Measurements from ENCODE around the gene GBX1. TPM values are rescaled to one million over a fixed set of nuclear protein-coding genes. Genes with fewer than 3 reads are reported as not detected.

GBX1 gene
- total RNA-seq, 1 experiment from 2014 or later, result not detected

- ChIA-PET CTCF (interaction anchor here (0.8 to 1.1 kb wide), 2 partner anchors 9 to 15 kb away, joined by 3 read pairs; no protein-coding TSS in a partner anchor), POLR2A (no interaction called here)
- Mint-ChIP-seq H3K27me3 (ENCODE audit: low read depth) (no peaks in the 10 kb centered on the region), H3K4me1 (peaks cover 12% of the 10 kb centered on the region), H3K4me3 (no peak overlapping the region), H3K9me3 (no peaks in the 10 kb centered on the region), H3K27ac (no peak overlapping the region), H3K36me3 (peaks cover 24% of the 10 kb centered on the region)
- TF ChIP-seq IRF2 (CRISPR knock-in tag; IDR thresholded peaks at IDR 0.05; ENCODE audit: borderline replicate concordance, low read depth), result no peak
- no peak for TF ChIP-seq E2F1 (CRISPR knock-in tag; IDR thresholded peaks at IDR 0.05)
- TF ChIP-seq E2F5 (CRISPR knock-in tag; IDR thresholded peaks at IDR 0.05), result no peak
- no peak for TF ChIP-seq ERG (CRISPR knock-in tag; IDR thresholded peaks at IDR 0.05)
- no peak for TF ChIP-seq IRF1 (CRISPR knock-in tag; IDR thresholded peaks at IDR 0.05)
- TF ChIP-seq GTF2I (CRISPR knock-in tag; conservative IDR thresholded peaks at IDR 0.05), result no peak
- TF ChIP-seq TCF7 (CRISPR knock-in tag; IDR thresholded peaks at IDR 0.05; ENCODE audit: low read depth), result no peak
- no peak for TF ChIP-seq OVOL2 (CRISPR knock-in tag; IDR thresholded peaks at IDR 0.05; ENCODE audit: borderline replicate concordance)
- no peak for TF ChIP-seq CBFB (CRISPR knock-in tag; IDR thresholded peaks at IDR 0.05; ENCODE audit: low read depth)
- TF ChIP-seq SMAD4 (CRISPR knock-in tag; IDR thresholded peaks at IDR 0.05), result no peak
- DNase-seq (ENCODE audit: low spot score), result no peak
- ATAC-seq, result no peak
These were observed 37.4 kb downstream of the GBX1 start for GRCh38 chr7:151129960-151130591.

GRCh38 chr7:151129117-151129959, 38.2 kb downstream of the GBX1 start:
- Mint-ChIP-seq H3K27ac (no peak overlapping the region), H3K4me1 (peaks cover 19% of the 10 kb centered on the region), H3K27me3 (ENCODE audit: low read depth) (0 out of 2 replicates have a peak, but pooled peaks cover under 1% of the 10 kb centered on the region), H3K9me3 (no peaks in the 10 kb centered on the region), H3K36me3 (peaks cover 21% of the 10 kb centered on the region), H3K4me3 (no peak overlapping the region)
- ChIA-PET CTCF (interaction anchor here (1.1 to 1.2 kb wide), 2 partner anchors 9 kb away, joined by 3 read pairs; no protein-coding TSS in a partner anchor), POLR2A (no interaction called here)
- DNase-seq (ENCODE audit: low spot score) (no peak), ATAC-seq (no peak)
- no peak for TF ChIP-seq ZBTB21 (CRISPR knock-in tag; IDR thresholded peaks at IDR 0.05; ENCODE audit: borderline replicate concordance)
- TF ChIP-seq HMGXB4 (CRISPR knock-in tag; IDR thresholded peaks at IDR 0.05), result no peak
- no peak for TF ChIP-seq HMGA2 (CRISPR knock-in tag; IDR thresholded peaks at IDR 0.05)
- no peak for TF ChIP-seq ATF1 (CRISPR knock-in tag; IDR thresholded peaks at IDR 0.05)
- TF ChIP-seq AR (CRISPR knock-in tag; IDR thresholded peaks at IDR 0.05), result no peak
- TF ChIP-seq CREB1 (CRISPR knock-in tag; IDR thresholded peaks at IDR 0.05), result no peak
- no peak for TF ChIP-seq USF2 (CRISPR knock-in tag; IDR thresholded peaks at IDR 0.05)
- no peak for TF ChIP-seq ZNF121 (CRISPR knock-in tag; IDR thresholded peaks at IDR 0.05)
- TF ChIP-seq MLX (CRISPR knock-in tag; IDR thresholded peaks at IDR 0.05), result no peak
- no peak for TF ChIP-seq ATF6 (CRISPR knock-in tag; IDR thresholded peaks at IDR 0.05)
- no peak for TF ChIP-seq CBFB (CRISPR knock-in tag; IDR thresholded peaks at IDR 0.05; ENCODE audit: low read depth)
